Ishikawa (cell line): Measurements from ENCODE around the gene IGSF6.

ENCODE experiments used
- CEBPB ChIP-seq: IDR thresholded peaks from 2 replicates; pipeline ENCODE4 v1.6.1; 2012
- CREB1 ChIP-seq: IDR thresholded peaks from 2 replicates; pipeline ENCODE4 v1.6.1; 2012; ENCODE audit warnings: low read depth
- EGR1 ChIP-seq: IDR thresholded peaks from 2 replicates; pipeline ENCODE4 v1.6.1; 2012
- EP300 ChIP-seq: IDR thresholded peaks from 2 replicates; pipeline ENCODE4 v1.6.1; 2012; ENCODE audit warnings: borderline replicate concordance
- FOXM1 ChIP-seq: IDR thresholded peaks from 2 replicates; pipeline ENCODE4 v1.6.1; 2012; ENCODE audit warnings: low read depth, borderline replicate concordance
- NFIC ChIP-seq: IDR thresholded peaks from 2 replicates; pipeline ENCODE4 v1.6.1; 2012
- RAD21 ChIP-seq: IDR thresholded peaks from 2 replicates; pipeline ENCODE4 v1.6.1; 2012; ENCODE audit warnings: low read depth
- TAF1 ChIP-seq: IDR thresholded peaks from 2 replicates; pipeline ENCODE4 v1.6.1; 2012; ENCODE audit warnings: low read depth, mild to moderate bottlenecking
- TCF12 ChIP-seq: IDR thresholded peaks from 2 replicates; pipeline ENCODE4 v1.6.1; 2012; ENCODE audit warnings: low read depth
- TEAD4 ChIP-seq: IDR thresholded peaks from 2 replicates; pipeline ENCODE4 v1.6.1; 2012
- YY1 ChIP-seq: IDR thresholded peaks from 2 replicates; pipeline ENCODE4 v1.6.1; 2012; ENCODE audit warnings: low read depth
- ZBTB7A ChIP-seq: IDR thresholded peaks from 2 replicates; pipeline ENCODE4 v1.6.1; 2012; ENCODE audit warnings: low read depth
- TF ChIP-seq, protein P1 (sequence below): IDR thresholded peaks from 2 replicates; pipeline ENCODE4 v1.6.1; 2012
- TF ChIP-seq, protein P2 (sequence below): IDR thresholded peaks from 2 replicates; pipeline ENCODE4 v1.6.1; 2012
- TF ChIP-seq, protein P3 (sequence below): IDR thresholded peaks from 2 replicates; pipeline ENCODE4 v1.6.1; 2012; ENCODE audit warnings: low read depth, mild to moderate bottlenecking

IGSF6 gene, protein sequence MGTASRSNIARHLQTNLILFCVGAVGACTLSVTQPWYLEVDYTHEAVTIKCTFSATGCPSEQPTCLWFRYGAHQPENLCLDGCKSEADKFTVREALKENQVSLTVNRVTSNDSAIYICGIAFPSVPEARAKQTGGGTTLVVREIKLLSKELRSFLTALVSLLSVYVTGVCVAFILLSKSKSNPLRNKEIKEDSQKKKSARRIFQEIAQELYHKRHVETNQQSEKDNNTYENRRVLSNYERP

DNA sequence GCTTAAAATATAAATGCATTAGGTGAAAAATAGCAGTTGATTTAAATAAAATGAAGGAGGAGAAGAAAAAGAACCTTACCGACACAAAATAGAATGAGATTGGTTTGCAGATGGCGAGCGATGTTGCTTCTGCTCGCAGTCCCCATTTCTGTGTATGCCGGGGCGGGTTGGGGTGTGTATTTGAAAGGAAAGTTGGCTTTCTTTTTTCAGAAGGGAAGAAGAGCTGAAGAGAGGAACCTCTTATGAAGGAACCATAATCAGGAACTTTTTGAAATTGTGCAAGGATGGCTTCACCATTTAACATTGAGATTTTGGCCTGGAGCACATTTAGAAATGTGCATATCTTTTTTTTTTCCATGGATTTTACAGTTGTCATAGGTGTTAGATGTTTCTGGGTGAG is at the start of gene IGSF6:
Gene IGSF6 (minus strand): TSS at position 156 of the 400 bp plus-strand sequence. CDS start 10 bp downstream, at position 146.
- no peak for TF ChIP-seq TAF1

DNA sequence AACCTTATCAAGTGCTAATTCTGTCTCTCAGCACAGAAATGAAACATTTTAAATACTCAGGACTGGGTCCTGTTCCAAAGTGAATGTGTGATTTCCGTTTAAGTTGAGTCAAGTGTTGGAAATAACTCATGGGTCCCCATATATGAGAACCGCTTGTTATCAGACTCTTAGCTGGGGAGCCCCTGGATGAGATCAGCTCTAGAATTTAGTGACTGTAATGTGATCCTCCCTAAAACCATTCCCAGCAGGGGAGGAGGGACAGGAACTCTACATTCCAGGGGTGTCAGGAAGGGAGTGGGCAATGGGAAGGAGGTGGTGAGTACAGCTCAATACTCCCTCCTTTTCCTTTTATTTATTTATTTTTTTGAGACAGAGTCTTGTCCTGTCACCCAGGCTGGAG is 48.9 kb upstream of the IGSF6 start:
- TF ChIP-seq RAD21 = no peak
- no peak for TF ChIP-seq NFIC
- TF ChIP-seq, protein P1, sequence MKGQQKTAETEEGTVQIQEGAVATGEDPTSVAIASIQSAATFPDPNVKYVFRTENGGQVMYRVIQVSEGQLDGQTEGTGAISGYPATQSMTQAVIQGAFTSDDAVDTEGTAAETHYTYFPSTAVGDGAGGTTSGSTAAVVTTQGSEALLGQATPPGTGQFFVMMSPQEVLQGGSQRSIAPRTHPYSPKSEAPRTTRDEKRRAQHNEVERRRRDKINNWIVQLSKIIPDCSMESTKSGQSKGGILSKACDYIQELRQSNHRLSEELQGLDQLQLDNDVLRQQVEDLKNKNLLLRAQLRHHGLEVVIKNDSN = no peak
- no peak for TF ChIP-seq ZBTB7A
- no peak for TF ChIP-seq EP300
- no peak for TF ChIP-seq TEAD4

DNA sequence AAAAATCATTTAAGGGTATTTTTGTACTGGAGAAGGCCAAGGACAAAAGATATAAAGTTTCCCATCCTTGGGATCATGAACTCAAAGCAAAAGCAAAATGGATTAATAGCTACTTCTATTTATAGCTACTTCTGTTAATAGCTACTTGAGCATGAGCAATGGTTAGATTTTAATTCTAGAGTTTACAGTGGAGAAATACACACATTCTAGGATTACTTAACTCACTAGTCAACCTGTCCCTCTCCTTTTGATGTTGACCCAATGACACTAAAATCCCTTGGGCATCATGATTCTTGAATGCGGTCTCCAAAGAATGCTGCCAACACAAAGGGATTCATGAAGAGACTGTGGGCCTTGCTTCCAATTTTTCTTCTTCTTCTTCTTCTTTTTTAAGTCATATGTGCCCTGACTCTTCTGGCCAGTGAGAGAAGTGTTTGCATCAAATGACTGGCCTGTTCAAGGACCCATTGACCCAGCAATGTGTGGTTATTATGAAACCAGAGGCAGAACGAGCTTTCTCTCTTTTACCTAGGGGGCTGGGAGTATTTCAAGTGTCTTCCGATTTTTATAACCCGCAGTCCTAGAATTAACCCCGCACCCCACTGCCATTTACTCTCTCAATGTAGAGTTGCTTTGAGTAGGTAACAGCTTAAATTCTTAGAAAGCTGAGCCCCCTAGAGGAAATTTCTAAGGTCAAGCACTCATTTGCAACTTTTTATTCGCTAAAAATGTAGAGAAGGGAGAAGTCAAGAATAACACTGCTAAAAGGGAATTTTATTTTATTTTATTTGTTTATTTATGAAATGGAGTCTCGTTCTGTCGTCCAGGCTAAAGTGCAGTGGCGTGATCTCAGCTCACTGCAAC is 46.0 kb upstream of the IGSF6 start:
- TF ChIP-seq ZBTB7A (no peak), NFIC (no peak), TAF1 (no peak), TCF12 (no peak)

DNA sequence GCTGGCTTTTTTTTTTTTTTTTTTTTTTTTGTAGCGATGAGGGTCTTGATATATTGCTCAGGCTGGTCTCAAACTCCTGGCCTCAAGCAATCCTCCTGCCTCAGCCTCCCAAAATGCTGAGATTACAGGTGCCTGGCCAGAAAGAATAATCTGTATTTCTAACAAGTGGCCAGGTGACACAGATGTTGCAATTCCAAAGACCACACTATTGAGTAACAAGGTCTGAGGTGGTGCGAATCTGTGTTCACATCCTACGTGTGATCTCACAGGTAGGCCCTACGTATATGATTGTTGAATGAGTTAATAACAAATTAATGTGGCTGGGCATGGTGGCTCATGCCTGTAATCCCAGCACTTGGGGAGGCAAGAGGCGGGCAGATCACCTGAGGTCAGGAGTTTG is 44.6 kb upstream of the IGSF6 start:
- TF ChIP-seq, protein P2, sequence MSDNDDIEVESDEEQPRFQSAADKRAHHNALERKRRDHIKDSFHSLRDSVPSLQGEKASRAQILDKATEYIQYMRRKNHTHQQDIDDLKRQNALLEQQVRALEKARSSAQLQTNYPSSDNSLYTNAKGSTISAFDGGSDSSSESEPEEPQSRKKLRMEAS = no peak
- TF ChIP-seq TEAD4 (no peak), CEBPB (0 out of 2 replicates have a peak, but pooled peaks have one; percentile 7), EGR1 (no peak)

DNA sequence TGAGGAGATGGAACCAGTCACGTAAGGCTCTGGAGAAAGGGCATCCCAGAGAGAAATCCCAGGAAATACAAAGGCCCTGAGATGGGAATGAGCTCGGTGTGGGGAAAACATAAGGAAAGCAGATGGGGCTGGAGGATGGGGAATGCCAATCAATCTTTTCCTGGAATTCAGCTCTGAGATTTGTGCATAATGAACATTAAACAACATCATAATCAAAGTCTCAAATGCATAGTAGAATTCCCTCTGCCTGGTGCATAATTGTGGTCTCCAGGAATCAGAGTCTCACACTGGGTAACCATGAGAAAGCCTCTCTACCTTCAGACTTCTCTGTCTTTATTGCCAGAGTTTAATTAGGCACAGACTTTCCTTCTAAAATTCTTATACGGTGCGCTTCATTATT is 42.2 kb upstream of the IGSF6 start:
- TF ChIP-seq, protein P2 = no peak
- TF ChIP-seq EGR1 (no peak), CREB1 (no peak), CEBPB (no peak), EP300 (no peak), YY1 (no peak), TAF1 (no peak)
- TF ChIP-seq, protein P3, sequence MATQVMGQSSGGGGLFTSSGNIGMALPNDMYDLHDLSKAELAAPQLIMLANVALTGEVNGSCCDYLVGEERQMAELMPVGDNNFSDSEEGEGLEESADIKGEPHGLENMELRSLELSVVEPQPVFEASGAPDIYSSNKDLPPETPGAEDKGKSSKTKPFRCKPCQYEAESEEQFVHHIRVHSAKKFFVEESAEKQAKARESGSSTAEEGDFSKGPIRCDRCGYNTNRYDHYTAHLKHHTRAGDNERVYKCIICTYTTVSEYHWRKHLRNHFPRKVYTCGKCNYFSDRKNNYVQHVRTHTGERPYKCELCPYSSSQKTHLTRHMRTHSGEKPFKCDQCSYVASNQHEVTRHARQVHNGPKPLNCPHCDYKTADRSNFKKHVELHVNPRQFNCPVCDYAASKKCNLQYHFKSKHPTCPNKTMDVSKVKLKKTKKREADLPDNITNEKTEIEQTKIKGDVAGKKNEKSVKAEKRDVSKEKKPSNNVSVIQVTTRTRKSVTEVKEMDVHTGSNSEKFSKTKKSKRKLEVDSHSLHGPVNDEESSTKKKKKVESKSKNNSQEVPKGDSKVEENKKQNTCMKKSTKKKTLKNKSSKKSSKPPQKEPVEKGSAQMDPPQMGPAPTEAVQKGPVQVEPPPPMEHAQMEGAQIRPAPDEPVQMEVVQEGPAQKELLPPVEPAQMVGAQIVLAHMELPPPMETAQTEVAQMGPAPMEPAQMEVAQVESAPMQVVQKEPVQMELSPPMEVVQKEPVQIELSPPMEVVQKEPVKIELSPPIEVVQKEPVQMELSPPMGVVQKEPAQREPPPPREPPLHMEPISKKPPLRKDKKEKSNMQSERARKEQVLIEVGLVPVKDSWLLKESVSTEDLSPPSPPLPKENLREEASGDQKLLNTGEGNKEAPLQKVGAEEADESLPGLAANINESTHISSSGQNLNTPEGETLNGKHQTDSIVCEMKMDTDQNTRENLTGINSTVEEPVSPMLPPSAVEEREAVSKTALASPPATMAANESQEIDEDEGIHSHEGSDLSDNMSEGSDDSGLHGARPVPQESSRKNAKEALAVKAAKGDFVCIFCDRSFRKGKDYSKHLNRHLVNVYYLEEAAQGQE = no peak
- TF ChIP-seq, protein P1 = no peak

DNA sequence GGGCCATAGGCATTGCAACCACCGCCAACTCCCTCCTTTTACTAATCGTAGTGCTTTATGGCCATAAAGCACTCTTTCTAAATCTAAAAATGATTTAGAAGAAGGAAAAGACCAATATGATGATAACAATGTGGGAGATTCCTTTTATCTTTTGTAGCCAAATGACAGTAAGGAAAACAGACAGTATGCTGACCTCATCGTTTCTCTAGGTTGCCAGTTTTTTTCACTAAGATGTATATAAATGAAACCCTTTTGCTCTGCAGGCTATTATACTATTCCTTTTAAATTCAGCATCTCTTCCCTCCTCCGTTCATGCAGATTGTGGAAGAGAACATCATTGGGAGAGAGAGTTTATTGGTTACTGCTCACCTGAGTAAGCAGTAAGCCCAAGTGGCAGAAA is 36.7 kb upstream of the IGSF6 start:
- TF ChIP-seq NFIC (no peak), TEAD4 (no peak), EGR1 (no peak), TAF1 (no peak), CREB1 (no peak), CEBPB (no peak), ZBTB7A (no peak), RAD21 (no peak), EP300 (no peak), FOXM1 (no peak), TCF12 (no peak), YY1 (no peak)
- TF ChIP-seq, protein P3 = no peak
- TF ChIP-seq, protein P1 = no peak
- TF ChIP-seq, protein P2 = no peak
